Measurements from ENCODE around the gene SDK1. TPM values are rescaled to one million over a fixed set of nuclear protein-coding genes. Genes with fewer than 3 reads are reported as not detected.

SDK1 gene
- total RNA-seq, 1 experiment from 2014 or later: 9.3 TPM

- ChIA-PET CTCF (no interaction called here), POLR2A (no interaction called here)
These were observed 656.5 kb downstream of the SDK1 start for GRCh38 chr7:3957472-3958108.

GRCh38 chr7:3958109-3958483 is 657.0 kb downstream of the SDK1 start:
- DNase-seq (ENCODE audit: low spot score): no peak
- POLR2A ChIA-PET: no interaction called here
- H3K4me3 Mint-ChIP-seq: no peak overlapping the region
- ATAC-seq: no peak
- CTCF ChIA-PET: no interaction called here
- H3K27ac Mint-ChIP-seq: no peak overlapping the region
- H3K9me3 Mint-ChIP-seq: no peaks in the 10 kb centered on the region
- no peak for TF ChIP-seq CREB1 (CRISPR knock-in tag; IDR thresholded peaks at IDR 0.05)
- TF ChIP-seq GABPB1 (CRISPR knock-in tag; IDR thresholded peaks at IDR 0.05): no peak
- TF ChIP-seq, protein P1, sequence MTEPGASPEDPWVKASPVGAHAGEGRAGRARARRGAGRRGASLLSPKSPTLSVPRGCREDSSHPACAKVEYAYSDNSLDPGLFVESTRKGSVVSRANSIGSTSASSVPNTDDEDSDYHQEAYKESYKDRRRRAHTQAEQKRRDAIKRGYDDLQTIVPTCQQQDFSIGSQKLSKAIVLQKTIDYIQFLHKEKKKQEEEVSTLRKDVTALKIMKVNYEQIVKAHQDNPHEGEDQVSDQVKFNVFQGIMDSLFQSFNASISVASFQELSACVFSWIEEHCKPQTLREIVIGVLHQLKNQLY (CRISPR knock-in tag; IDR thresholded peaks at IDR 0.05): no peak
- TF ChIP-seq IRF2 (CRISPR knock-in tag; IDR thresholded peaks at IDR 0.05; ENCODE audit: borderline replicate concordance, low read depth): no peak
- TF ChIP-seq HMGA2 (CRISPR knock-in tag; IDR thresholded peaks at IDR 0.05): no peak
- TF ChIP-seq NR3C1 (CRISPR knock-in tag; conservative IDR thresholded peaks at IDR 0.05; ENCODE audit: low read depth): no peak
- TF ChIP-seq ZNF138 (CRISPR knock-in tag; conservative IDR thresholded peaks at IDR 0.05): no peak
- no peak for TF ChIP-seq NFYB (CRISPR knock-in tag; conservative IDR thresholded peaks at IDR 0.05; ENCODE audit: low read depth)
- TF ChIP-seq ZNF281 (CRISPR knock-in tag; IDR thresholded peaks at IDR 0.05): no peak
- TF ChIP-seq ELF4 (CRISPR knock-in tag; IDR thresholded peaks at IDR 0.05; ENCODE audit: low read depth): no peak
- TF ChIP-seq E2F4 (CRISPR knock-in tag; IDR thresholded peaks at IDR 0.05; ENCODE audit: borderline replicate concordance, low read depth): no peak
- TF ChIP-seq GTF2I (CRISPR knock-in tag; conservative IDR thresholded peaks at IDR 0.05): no peak
- TF ChIP-seq ZBTB21 (CRISPR knock-in tag; IDR thresholded peaks at IDR 0.05; ENCODE audit: borderline replicate concordance): no peak
- TF ChIP-seq NFE2L1 (CRISPR knock-in tag; IDR thresholded peaks at IDR 0.05): no peak
- no peak for TF ChIP-seq IRF1 (CRISPR knock-in tag; IDR thresholded peaks at IDR 0.05)
- no peak for TF ChIP-seq CBFB (CRISPR knock-in tag; IDR thresholded peaks at IDR 0.05; ENCODE audit: low read depth)
- no peaks in the 10 kb centered on the region for H3K27me3 Mint-ChIP-seq (ENCODE audit: low read depth)
- H3K4me1 Mint-ChIP-seq: no peaks in the 10 kb centered on the region
- H3K36me3 Mint-ChIP-seq: no peaks in the 10 kb centered on the region

More at GRCh38 chr7:3957472-3958108, 656.5 kb downstream of the SDK1 start:
- no peak overlapping the region for H3K27ac Mint-ChIP-seq
- H3K4me3 Mint-ChIP-seq: no peak overlapping the region
- DNase-seq (ENCODE audit: low spot score): no peak
- H3K9me3 Mint-ChIP-seq: no peaks in the 10 kb centered on the region
- H3K36me3 Mint-ChIP-seq: no peaks in the 10 kb centered on the region
- TF ChIP-seq ZNF416 (CRISPR knock-in tag; IDR thresholded peaks at IDR 0.05) (no peak), ZNF263 (CRISPR knock-in tag; IDR thresholded peaks at IDR 0.05; ENCODE audit: low read depth) (no peak), TCF7 (CRISPR knock-in tag; IDR thresholded peaks at IDR 0.05; ENCODE audit: low read depth) (no peak), ATF6 (CRISPR knock-in tag; IDR thresholded peaks at IDR 0.05) (no peak), FOXP1 (CRISPR knock-in tag; IDR thresholded peaks at IDR 0.05; ENCODE audit: borderline replicate concordance) (no peak), SP1 (CRISPR knock-in tag; conservative IDR thresholded peaks at IDR 0.05) (no peak), SOX15 (CRISPR knock-in tag; IDR thresholded peaks at IDR 0.05) (no peak), ZNF232 (CRISPR knock-in tag; IDR thresholded peaks at IDR 0.05) (no peak), TEAD4 (CRISPR knock-in tag; IDR thresholded peaks at IDR 0.05) (no peak), PREB (CRISPR knock-in tag; IDR thresholded peaks at IDR 0.05; ENCODE audit: borderline replicate concordance) (no peak), TEAD1 (CRISPR knock-in tag; IDR thresholded peaks at IDR 0.05) (no peak)
- ATAC-seq: no peak
- no peaks in the 10 kb centered on the region for H3K27me3 Mint-ChIP-seq (ENCODE audit: low read depth)
- no peaks in the 10 kb centered on the region for H3K4me1 Mint-ChIP-seq

All from WTC11 (cell line).